ENCODE results near the gene ANKRD23. TPM values are rescaled to one million over a fixed set of nuclear protein-coding genes. Genes with fewer than 3 reads are reported as not detected.

Gene ANKRD23
- 0.35 and 1.5 TPM in 2 replicates for total RNA-seq (2016; rRNA removed; fragmentation: Illumina TruSeq; extraction: Trizol)
- total RNA-seq (2016; cell fraction: cytosol; rRNA removed; fragmentation: Illumina TruSeq; extraction: Trizol; ENCODE audit: low read depth), result 0.35 and 0.51 TPM in 2 replicates
- total RNA-seq (2016; cell fraction: insoluble cytoplasmic fraction; rRNA removed; fragmentation: Illumina TruSeq; extraction: Trizol), result 0.61 and 2.2 TPM in 2 replicates
- total RNA-seq (2016; cell fraction: membrane; rRNA removed; fragmentation: Illumina TruSeq; extraction: Trizol), result 0.77 and 0.90 TPM in 2 replicates
- total RNA-seq (2016; cell fraction: nucleus; rRNA removed; fragmentation: Illumina TruSeq; extraction: Trizol), result 2.3 and 2.8 TPM in 2 replicates
- 1.6 and 2.7 TPM in 2 replicates for polyA plus RNA-seq (2011; rRNA removed)
- 0.71 and 0.90 TPM in 2 replicates for polyA plus RNA-seq (2011; cell fraction: cytosol; rRNA removed)
- polyA plus RNA-seq (2011; cell fraction: nucleus; rRNA removed), result 17.9 and 22.1 TPM in 2 replicates
- polyA plus RNA-seq (2012), result 0.72 and 2.1 TPM in 2 replicates
- 0.47 and 0.50 TPM in 2 replicates for polyA plus RNA-seq (2016; cell fraction: cytosol; fragmentation: Illumina TruSeq; extraction: Trizol; ENCODE audit: low read depth)
- 0.32 and 0.50 TPM in 2 replicates for polyA plus RNA-seq (2016; cell fraction: insoluble cytoplasmic fraction; fragmentation: Illumina TruSeq; extraction: Trizol; ENCODE audit: low read depth)
- 0.47 and 0.74 TPM in 2 replicates for polyA plus RNA-seq (2016; cell fraction: membrane; fragmentation: Illumina TruSeq; extraction: Trizol; ENCODE audit: low read depth)
- 9.2 and 10.4 TPM in 2 replicates for polyA plus RNA-seq (2016; cell fraction: nucleus; fragmentation: Illumina TruSeq; extraction: Trizol; ENCODE audit: insufficient read depth, low read depth)
- 1.6 and 5.1 TPM in 2 replicates for polyA minus RNA-seq (2011; rRNA and poly(A)+ RNA removed; ENCODE audit: low replicate concordance)
- not detected in 2 replicates for polyA minus RNA-seq (2011; cell fraction: cytosol; rRNA and poly(A)+ RNA removed)
- polyA minus RNA-seq (2011; cell fraction: nucleus; rRNA and poly(A)+ RNA removed), result 3.9 and 4.1 TPM in 2 replicates
- percentile 47 among the genes with signal in this experiment for Bru-seq, nascent RNA
- BruChase-seq, experiment 1, labeled RNA remaining after a 6-hour chase, result percentile 50 among the genes with signal in this experiment
- percentile 53 among the genes with signal in this experiment for BruChase-seq, experiment 2, labeled RNA remaining after a 2-hour chase
- long read RNA-seq, experiment 1, partial matches to known transcripts, result 1 of 1 reads
- long read RNA-seq, experiment 1, other reads (novel, unspliced or antisense), result 0 of 1 reads
- long read RNA-seq, experiment 2, partial matches to known transcripts, result 0 of 4 reads
- long read RNA-seq, experiment 2, other reads (novel, unspliced or antisense), result 4 of 4 reads

DNA sequence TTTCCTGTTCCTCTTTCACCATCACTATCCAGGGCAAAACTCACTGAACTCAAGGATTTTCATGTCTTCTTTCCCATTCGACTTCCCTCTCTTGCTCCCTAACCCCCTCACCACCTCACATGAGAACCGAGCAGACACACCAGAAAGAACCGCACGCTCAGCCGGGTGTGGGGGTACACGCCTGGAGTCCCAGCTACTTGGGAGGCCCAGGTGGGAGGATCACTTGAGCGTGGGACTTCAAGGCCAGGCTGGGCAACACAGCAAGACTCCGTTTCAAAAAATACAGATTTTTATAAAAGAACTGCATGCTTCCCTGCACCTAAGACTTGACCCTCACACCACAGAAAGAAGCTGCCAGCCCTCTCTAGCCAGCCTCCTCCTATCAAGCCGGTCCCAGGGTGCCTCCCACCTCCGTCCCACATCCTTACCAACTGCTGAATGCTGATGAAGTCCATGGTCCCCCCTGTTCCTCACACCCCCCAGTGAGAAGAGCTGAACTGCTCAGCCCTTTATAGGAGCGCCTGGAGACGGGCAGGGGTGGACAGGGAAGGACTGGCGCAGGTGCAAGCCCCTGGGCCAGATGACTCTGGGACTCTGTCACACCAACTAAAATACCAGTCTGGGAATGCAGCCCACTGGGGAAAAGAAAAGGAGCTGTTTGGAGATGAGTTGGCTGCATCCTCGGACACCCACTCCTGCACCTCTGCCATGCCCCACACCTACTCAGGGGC lies at the start of gene ANKRD23:
Gene ANKRD23 (minus strand): TSS at position 484 of the 731 bp plus-strand sequence. CDS start 29 bp downstream, at position 455.
- H3K4me1 ChIP-seq (ENCODE audit: insufficient read depth, low read length), result peaks cover 12% of the 10 kb centered on the region
- no peak within 1 kb of the TSS for H3K4me3 ChIP-seq (replicated peaks in 1 of 3; ENCODE audit: insufficient read depth in 1 of 3, low read depth in 2 of 3, low read length in 3 of 3)
- DNase-seq (ENCODE audit: low spot score) (no peak), FAIRE-seq (no peak), ATAC-seq (no peak)
- WGBS (ENCODE audit: low lambda C conversion rate), result 98% methylated on average over 14 of the region's 14 CpGs
- in situ Hi-C loops (cut with HindIII; ENCODE audit: extremely low pct_ligation_motif_present, low pct_unique_long_range_greater_than_20kb) (no loop called here), intact Hi-C loops (cut with micrococcal nuclease; ENCODE audit: unreplicated experiment) (no loop called here)
- POLR2A ChIA-PET, result interaction anchor here (0.9 to 1.2 kb wide), 2 partner anchors 24 to 25 kb away, joined by 3 to 4 read pairs; no protein-coding TSS in a partner anchor
- no peaks in the 10 kb centered on the region for H4K20me1 ChIP-seq (ENCODE audit: insufficient read depth, low read length)
- no TSS peak for BruUV-seq (replicated peaks)
- H2AFZ ChIP-seq (ENCODE audit: low read length), result no peak within 1 kb of the TSS
- H3K27me3 ChIP-seq (ENCODE audit: control insufficient read depth in 1 of 2, insufficient read depth in 2 of 2, low read length in 2 of 2), result no peaks in the 10 kb centered on the region
- H3K4me2 ChIP-seq (ENCODE audit: low read depth, low read length), result no peak within 1 kb of the TSS
- peaks cover 5 to 7% of the 10 kb centered on the region in 2 experiments; a peak in 4 of 5 replicates for H3K36me3 ChIP-seq (replicated peaks in 1 of 2; ENCODE audit: control insufficient read depth in 1 of 2, insufficient read depth in 2 of 2, low read length in 2 of 2)
- no peak within 1 kb of the TSS for H3K27ac ChIP-seq (ENCODE audit: extremely low read length, insufficient read depth, low read length)
- peak; percentile 46; the same call in 1 of the 2 replicates for TF ChIP-seq ZNF121 (CRISPR knock-in tag; IDR thresholded peaks at IDR 0.05)
- TF ChIP-seq MYC (CRISPR knock-in tag; IDR thresholded peaks at IDR 0.05; ENCODE audit: borderline replicate concordance), result no peak
- TF ChIP-seq, protein P1, sequence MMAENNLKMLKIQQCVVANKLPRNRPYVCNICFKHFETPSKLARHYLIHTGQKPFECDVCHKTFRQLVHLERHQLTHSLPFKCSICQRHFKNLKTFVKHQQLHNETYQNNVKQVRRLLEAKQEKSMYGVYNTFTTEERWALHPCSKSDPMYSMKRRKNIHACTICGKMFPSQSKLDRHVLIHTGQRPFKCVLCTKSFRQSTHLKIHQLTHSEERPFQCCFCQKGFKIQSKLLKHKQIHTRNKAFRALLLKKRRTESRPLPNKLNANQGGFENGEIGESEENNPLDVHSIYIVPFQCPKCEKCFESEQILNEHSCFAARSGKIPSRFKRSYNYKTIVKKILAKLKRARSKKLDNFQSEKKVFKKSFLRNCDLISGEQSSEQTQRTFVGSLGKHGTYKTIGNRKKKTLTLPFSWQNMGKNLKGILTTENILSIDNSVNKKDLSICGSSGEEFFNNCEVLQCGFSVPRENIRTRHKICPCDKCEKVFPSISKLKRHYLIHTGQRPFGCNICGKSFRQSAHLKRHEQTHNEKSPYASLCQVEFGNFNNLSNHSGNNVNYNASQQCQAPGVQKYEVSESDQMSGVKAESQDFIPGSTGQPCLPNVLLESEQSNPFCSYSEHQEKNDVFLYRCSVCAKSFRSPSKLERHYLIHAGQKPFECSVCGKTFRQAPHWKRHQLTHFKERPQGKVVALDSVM (CRISPR knock-in tag; IDR thresholded peaks at IDR 0.05), result 0 out of 2 replicates have a peak, but pooled peaks have one; percentile 24
- TF ChIP-seq POLR2A (IDR thresholded peaks at IDR 0.05; ENCODE audit: insufficient read depth in 1 of 2, low read depth in 2 of 2, low read length in 2 of 2), result 0 out of 4 replicates have a peak, but pooled peaks of 1 of the 2 experiments have one; percentile 20
- no peak for TF ChIP-seq ZNF75D (CRISPR knock-in tag; IDR thresholded peaks at IDR 0.05; ENCODE audit: borderline replicate concordance)
- TF ChIP-seq NFYB (CRISPR knock-in tag; IDR thresholded peaks at IDR 0.05), result no peak
- TF ChIP-seq AGO1 (IDR thresholded peaks at IDR 0.05; ENCODE audit: low read depth, low read length, poor library complexity, severe bottlenecking), result peak; percentile 13
- CTCF ChIA-PET (ENCODE audit: low intra/inter-chr PET ratio, low total read pairs), result no interaction called here
- no peaks in the 10 kb centered on the region for H3K9me3 ChIP-seq (ENCODE audit: low read length)
- no peaks in the 10 kb centered on the region for H3K79me2 ChIP-seq (ENCODE audit: insufficient read depth, low read length)
- no peak within 1 kb of the TSS for H3K9ac ChIP-seq (ENCODE audit: insufficient read depth, low read depth, low read length)

Data from HepG2 (cell line).